GM23338 (cell line): ENCODE results near the gene MZT2A. TPM values are rescaled to one million over a fixed set of nuclear protein-coding genes. Genes with fewer than 3 reads are reported as not detected.
"Not testable (repeated sequence)": the region's sequence is repeated elsewhere in the genome, so short reads cannot be mapped to it uniquely, and the experiment has no call there.

Experiments
- ATAC-seq: fragments of 200-7000 bp; cut with Tn5 transposase; 3 replicates; pipeline ENCODE4 v1.9.1; 2020
- DNase-seq: peaks from one replicate; pipeline ENCODE4 v3.0.0-alpha.2; 2015; ENCODE audit warnings: low spot score
- H2AFZ ChIP-seq: fragments of 200-600 bp; sonication (generic); 2 replicates; pipeline ENCODE4 v1.8.0; 2016; ENCODE audit warnings: antibody characterized with exemption, mild to moderate bottlenecking, moderate library complexity
- H3F3A ChIP-seq: fragments of 200-600 bp; sonication (generic); replicated peaks from 2 replicates; pipeline ENCODE4 v1.8.0; 2017; ENCODE audit warnings: antibody characterized with exemption, mixed run types, low read depth
- H3K27ac ChIP-seq: fragments of 200-600 bp; sonication (generic); 2 replicates; pipeline ENCODE4 v1.6.1; 2016; ENCODE audit warnings: low read depth
- H3K27me3 ChIP-seq: fragments of 200-600 bp; sonication (generic); 2 replicates; pipeline ENCODE4 v1.8.0; 2016; ENCODE audit warnings: mild to moderate bottlenecking, mixed run types, moderate library complexity; ENCODE audit not compliant: insufficient read depth
- H3K36me3 ChIP-seq: fragments of 200-600 bp; sonication (generic); 2 replicates; pipeline ENCODE4 v1.8.0; 2016; ENCODE audit warnings: mild to moderate bottlenecking; ENCODE audit not compliant: insufficient read depth
- H3K4me1 ChIP-seq: fragments of 200-600 bp; sonication (generic); 2 replicates; pipeline ENCODE4 v1.8.0; 2016; ENCODE audit warnings: mild to moderate bottlenecking, moderate library complexity; ENCODE audit not compliant: insufficient read depth
- H3K4me2 ChIP-seq: fragments of 200-600 bp; sonication (generic); 2 replicates; pipeline ENCODE4 v1.7.1; 2017; ENCODE audit warnings: mixed run types
- H3K4me3 ChIP-seq: fragments of 200-600 bp; sonication (generic); 2 replicates; pipeline ENCODE4 v1.6.1; 2016; ENCODE audit warnings: mixed run types
- H3K79me2 ChIP-seq: fragments of 200-600 bp; sonication (generic); replicated peaks from 2 replicates; pipeline ENCODE4 v1.8.0; 2017; ENCODE audit warnings: mild to moderate bottlenecking; ENCODE audit not compliant: insufficient read depth
- H3K9me2 ChIP-seq: fragments of 200-600 bp; sonication (generic); 2 replicates; pipeline ENCODE4 v1.8.0; 2017; ENCODE audit not compliant: insufficient read depth
- H4K20me1 ChIP-seq: fragments of 200-600 bp; sonication (generic); replicated peaks from 2 replicates; pipeline ENCODE4 v1.8.0; 2017; ENCODE audit warnings: mild to moderate bottlenecking; ENCODE audit not compliant: insufficient read depth
- H3K27ac Mint-ChIP-seq: 2 replicates; pipeline ENCODE4 v1.8.0; 2020; ENCODE audit warnings: inconsistent platforms, mild to moderate bottlenecking, moderate library complexity, mixed read lengths
- H3K27me3 Mint-ChIP-seq: 3 replicates; pipeline ENCODE4 v1.8.0; 2022; ENCODE audit warnings: low read depth, mild to moderate bottlenecking, moderate library complexity, mixed read lengths, inconsistent platforms; ENCODE audit not compliant: insufficient read depth, poor library complexity
- H3K36me3 Mint-ChIP-seq: 3 replicates; pipeline ENCODE4 v1.8.0; 2021; ENCODE audit warnings: low read depth, mild to moderate bottlenecking, inconsistent platforms, moderate library complexity, mixed read lengths
- H3K4me1 Mint-ChIP-seq: 3 replicates; pipeline ENCODE4 v1.8.0; 2020; ENCODE audit warnings: mild to moderate bottlenecking, inconsistent platforms, mixed read lengths
- H3K4me3 Mint-ChIP-seq: 3 replicates; pipeline ENCODE4 v1.8.0; 2021; ENCODE audit warnings: moderate library complexity, mild to moderate bottlenecking, inconsistent platforms, mixed read lengths
- H3K9me3 Mint-ChIP-seq: 3 replicates; pipeline ENCODE4 v1.8.0; 2020; ENCODE audit warnings: moderate library complexity, mild to moderate bottlenecking, inconsistent platforms, mixed read lengths
- REST ChIP-seq: IDR thresholded peaks from one replicate; pipeline ENCODE4 v1.6.1; 2018; ENCODE audit warnings: antibody characterized with exemption; ENCODE audit not compliant: unreplicated experiment
- ZNF114 ChIP-seq: fragments of 250-450 bp; sonication (Bioruptor Pico); IDR thresholded peaks from 2 replicates; pipeline ENCODE4 v1.5.0; 2020; ENCODE audit warnings: mild to moderate bottlenecking, moderate library complexity
- polyA plus RNA-seq: library from polyadenylated mRNA; unstranded; fragments of >200 nt; fragmentation: Nextera tagmentation; extraction: Ambion mirVana; gene quantifications from 2 replicates; pipeline ENCODE4 v1.2.1, GENCODE V29; 2016
- total RNA-seq: library from RNA; depleted of rRNA; stranded (reverse); fragments of >200 nt; shearing (Covaris generic); gene quantifications from 2 replicates; pipeline ENCODE4 v1.2.3, GENCODE V29; 2014

MZT2A gene
- total and polyA plus RNA-seq, 2 experiments from 2014 or later = 69.0 to 120 TPM

GRCh38 chr2:131475831-131476230, 16.4 kb downstream of the MZT2A start, which contains the start of gene TUBA3D (continued):
- no peak for TF ChIP-seq REST
- no peak for TF ChIP-seq ZNF114 (CRISPR knock-in tag)

DNA sequence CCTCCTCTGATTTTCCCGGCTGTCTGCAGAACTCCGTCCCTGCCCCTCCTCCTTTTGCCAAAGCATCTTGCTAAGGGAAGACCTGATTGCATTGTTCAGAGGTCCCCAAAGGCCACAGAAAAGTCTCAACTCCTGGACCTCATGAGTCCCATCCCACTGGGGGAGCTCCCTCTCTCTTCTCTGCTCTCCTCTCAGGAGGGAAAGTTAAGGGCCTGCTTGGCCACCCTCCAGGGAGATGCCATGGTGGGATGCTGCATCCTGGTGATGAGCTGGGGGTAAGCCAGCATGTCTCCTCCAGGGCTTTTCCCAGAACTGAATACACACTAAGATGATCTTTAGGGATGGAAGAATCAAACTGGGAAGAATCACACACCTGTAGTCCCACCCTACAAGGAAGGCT, 18.9 kb downstream of the MZT2A start:
- H3K27ac ChIP-seq, H3K79me2 ChIP-seq, H3K36me3 ChIP-seq, H3K36me3 Mint-ChIP-seq, H3K27ac Mint-ChIP-seq, H3K4me3 ChIP-seq, H3K9me3 Mint-ChIP-seq, H3K27me3 ChIP-seq, H3F3A ChIP-seq, H3K4me3 Mint-ChIP-seq, H3K4me1 ChIP-seq, DNase-seq, H4K20me1 ChIP-seq, ATAC-seq, H2AFZ ChIP-seq, H3K9me2 ChIP-seq, H3K27me3 Mint-ChIP-seq, H3K4me2 ChIP-seq, H3K4me1 Mint-ChIP-seq: not testable (repeated sequence)

GRCh38 chr2:131471624-131472023, 20.6 kb downstream of the MZT2A start:
- not testable (repeated sequence) for H3K27ac ChIP-seq, H3K4me3 Mint-ChIP-seq, DNase-seq, H3K4me3 ChIP-seq, H3K4me1 Mint-ChIP-seq, H2AFZ ChIP-seq, H3K9me2 ChIP-seq, H3K4me2 ChIP-seq, H3K79me2 ChIP-seq, H3K36me3 ChIP-seq, H3K9me3 Mint-ChIP-seq, H3K4me1 ChIP-seq, H3K27ac Mint-ChIP-seq, H3F3A ChIP-seq, H3K27me3 ChIP-seq, H3K36me3 Mint-ChIP-seq, H4K20me1 ChIP-seq, ATAC-seq, H3K27me3 Mint-ChIP-seq

DNA sequence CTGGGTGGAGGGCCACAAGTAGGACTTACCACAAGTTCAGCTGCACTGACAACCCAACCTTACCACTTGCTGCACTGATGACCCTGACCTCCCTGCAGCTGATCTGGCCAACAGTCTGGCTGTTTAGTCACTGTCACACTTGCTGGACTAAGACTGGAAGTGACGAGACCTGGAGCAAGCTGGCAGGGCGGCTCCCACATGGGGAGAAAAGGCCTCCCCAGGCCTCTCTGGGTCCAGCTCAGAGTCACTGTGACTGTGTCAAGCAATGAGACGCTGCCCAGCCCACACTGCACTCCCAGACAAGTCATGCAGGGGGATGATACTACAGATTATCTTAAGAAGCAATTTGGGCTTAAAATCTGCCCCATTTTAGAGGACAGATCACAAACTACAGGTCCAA, 21.3 kb downstream of the MZT2A start:
- not testable (repeated sequence) for H3K79me2 ChIP-seq, H3K9me2 ChIP-seq, H3K36me3 Mint-ChIP-seq, H3K4me1 Mint-ChIP-seq, ATAC-seq, H3K4me3 ChIP-seq, H3K27ac ChIP-seq, H3K27me3 Mint-ChIP-seq, H3K27ac Mint-ChIP-seq, H4K20me1 ChIP-seq, H3K4me2 ChIP-seq, H2AFZ ChIP-seq, H3K4me1 ChIP-seq, H3F3A ChIP-seq, H3K9me3 Mint-ChIP-seq, H3K4me3 Mint-ChIP-seq, H3K27me3 ChIP-seq, DNase-seq, H3K36me3 ChIP-seq

DNA sequence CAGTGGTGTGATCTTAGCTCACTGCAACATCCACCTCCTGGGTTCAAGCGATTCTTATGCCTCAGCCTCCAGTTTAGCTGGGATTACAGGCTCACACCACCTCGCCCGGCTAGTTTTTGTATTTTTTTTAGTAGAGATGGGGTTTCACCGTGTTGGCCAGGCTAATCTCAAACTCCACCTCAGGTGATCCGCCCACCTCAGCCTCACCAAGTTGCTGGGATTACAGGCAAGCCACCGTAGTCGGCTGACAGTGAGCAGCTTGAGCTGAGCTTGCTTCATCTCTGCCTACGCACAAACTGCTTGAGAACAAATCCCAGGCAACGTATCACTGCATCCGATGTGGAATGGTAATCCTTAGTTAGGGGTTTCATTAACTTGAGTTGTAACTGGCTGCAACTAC, 24.5 kb downstream of the MZT2A start:
- not testable (repeated sequence) for H3K79me2 ChIP-seq, H3K4me3 ChIP-seq, H2AFZ ChIP-seq, H3K27me3 Mint-ChIP-seq, H3K4me1 Mint-ChIP-seq, H3K9me2 ChIP-seq, H4K20me1 ChIP-seq, H3K4me2 ChIP-seq, H3K36me3 ChIP-seq, H3K4me1 ChIP-seq, H3K4me3 Mint-ChIP-seq, DNase-seq, H3K27ac Mint-ChIP-seq, H3K27ac ChIP-seq, H3K9me3 Mint-ChIP-seq, H3K27me3 ChIP-seq, H3K36me3 Mint-ChIP-seq, H3F3A ChIP-seq
- ATAC-seq = peak; percentile 50

- H3K4me1 Mint-ChIP-seq, H3K36me3 Mint-ChIP-seq, H3K27ac Mint-ChIP-seq, H3K27ac ChIP-seq, H2AFZ ChIP-seq, H3K79me2 ChIP-seq, DNase-seq, H3K27me3 Mint-ChIP-seq, H3K9me3 Mint-ChIP-seq, H3K27me3 ChIP-seq, H3K4me3 ChIP-seq, H3K36me3 ChIP-seq, H3K4me3 Mint-ChIP-seq, H4K20me1 ChIP-seq, H3F3A ChIP-seq, H3K9me2 ChIP-seq, ATAC-seq, H3K4me1 ChIP-seq, H3K4me2 ChIP-seq: not testable (repeated sequence)
Observed at GRCh38 chr2:131454914-131455313, 37.3 kb downstream of the MZT2A start.
